Activated T-cell treated with anti-CD3 and anti-CD28 coated beads for 1 hour (primary cell): ENCODE results near the gene ADARB2.

ENCODE experiments used
- DNase-seq: peaks from one replicate; pipeline ENCODE4 v3.0.0-alpha.2; 2020; ENCODE audit warnings: low read depth

Gene ADARB2

DNA sequence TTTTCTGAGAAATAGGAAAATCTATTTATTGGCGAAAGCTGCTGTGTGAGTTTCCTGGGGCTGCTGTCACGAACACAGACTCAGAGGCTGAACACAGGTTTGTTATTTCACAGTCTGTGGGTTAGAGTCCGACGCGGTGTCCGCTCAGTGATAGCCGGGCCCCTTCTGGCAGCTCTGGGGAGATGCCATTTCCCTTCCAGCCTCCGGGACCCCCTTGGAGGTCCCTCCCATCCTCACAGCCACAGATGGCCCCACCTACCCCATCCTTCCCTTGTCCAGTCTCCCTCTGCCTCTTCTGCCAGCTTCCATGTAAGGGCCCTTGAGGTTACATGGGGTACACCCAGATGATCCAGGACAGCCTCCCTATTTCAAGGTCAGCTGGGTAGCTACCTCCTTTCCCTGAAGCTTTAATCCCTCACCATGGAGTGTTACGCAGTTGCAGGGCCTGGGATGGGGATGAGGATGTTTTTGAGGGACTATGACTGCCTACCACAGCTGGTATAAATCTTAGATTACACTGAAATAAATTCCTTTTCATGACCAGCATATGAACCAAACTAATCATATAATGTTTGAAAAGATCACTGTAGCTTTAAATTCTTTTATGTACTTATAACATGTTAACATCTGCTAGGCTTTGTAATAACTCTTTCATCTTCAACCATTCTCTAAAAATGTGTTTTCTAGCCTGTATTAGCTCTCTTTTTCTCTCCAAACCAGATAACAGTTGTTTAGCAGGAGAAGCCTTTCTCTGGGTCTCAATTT is 582.6 kb downstream of the ADARB2 start:
- DNase-seq = no peak

DNA sequence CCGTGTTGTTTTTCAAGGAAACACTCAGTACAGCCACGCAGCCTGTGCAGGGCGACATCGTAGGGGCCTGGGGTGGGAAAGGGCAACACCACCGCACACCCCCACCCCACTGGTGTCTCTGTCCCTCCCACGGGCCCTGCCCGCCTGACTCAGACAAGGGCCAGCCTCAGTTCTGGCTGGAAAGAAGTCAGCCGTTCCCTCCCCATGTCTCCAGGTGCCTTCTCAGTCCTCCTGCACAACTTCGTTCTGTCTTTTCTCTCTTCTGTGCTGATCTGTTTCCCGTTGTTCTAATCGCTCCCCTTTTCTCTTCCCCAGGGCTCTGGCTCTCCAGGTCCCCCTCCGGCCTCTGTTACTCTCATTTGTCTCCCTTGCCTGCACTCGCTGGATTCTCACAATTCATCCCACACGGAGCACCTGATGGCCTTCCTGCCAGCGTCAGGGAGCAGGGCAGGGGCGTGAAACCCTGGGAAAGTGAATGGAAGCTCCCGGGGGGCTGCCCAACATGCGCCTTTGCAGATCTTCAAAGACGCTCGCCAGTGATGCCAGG is 583.4 kb downstream of the ADARB2 start:
- DNase-seq = no peak

DNA sequence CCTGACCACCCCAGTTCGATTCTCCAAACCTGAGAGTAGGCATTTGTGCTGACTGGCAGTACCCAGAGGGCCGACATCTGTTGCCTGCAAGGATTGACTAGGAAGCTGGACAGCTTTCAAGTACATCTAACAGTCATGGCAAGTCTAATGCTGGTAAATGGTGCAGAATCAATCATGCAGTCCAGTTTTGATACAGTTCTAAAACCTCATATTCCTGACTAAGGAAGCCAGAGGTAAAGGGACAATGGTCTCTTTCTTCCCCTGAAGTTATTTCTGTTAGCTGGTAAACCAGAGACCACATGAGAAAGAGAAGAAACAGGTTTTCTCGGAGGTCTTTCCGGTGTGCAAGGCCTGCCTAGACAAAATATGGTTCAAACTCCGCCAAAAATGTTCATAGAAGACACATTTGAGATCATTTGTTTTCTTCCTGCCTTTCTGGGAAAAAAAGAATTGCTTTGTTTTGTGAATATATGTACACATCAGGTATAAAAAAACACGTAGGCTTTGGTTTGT is 584.0 kb downstream of the ADARB2 start:
- no peak for DNase-seq

DNA sequence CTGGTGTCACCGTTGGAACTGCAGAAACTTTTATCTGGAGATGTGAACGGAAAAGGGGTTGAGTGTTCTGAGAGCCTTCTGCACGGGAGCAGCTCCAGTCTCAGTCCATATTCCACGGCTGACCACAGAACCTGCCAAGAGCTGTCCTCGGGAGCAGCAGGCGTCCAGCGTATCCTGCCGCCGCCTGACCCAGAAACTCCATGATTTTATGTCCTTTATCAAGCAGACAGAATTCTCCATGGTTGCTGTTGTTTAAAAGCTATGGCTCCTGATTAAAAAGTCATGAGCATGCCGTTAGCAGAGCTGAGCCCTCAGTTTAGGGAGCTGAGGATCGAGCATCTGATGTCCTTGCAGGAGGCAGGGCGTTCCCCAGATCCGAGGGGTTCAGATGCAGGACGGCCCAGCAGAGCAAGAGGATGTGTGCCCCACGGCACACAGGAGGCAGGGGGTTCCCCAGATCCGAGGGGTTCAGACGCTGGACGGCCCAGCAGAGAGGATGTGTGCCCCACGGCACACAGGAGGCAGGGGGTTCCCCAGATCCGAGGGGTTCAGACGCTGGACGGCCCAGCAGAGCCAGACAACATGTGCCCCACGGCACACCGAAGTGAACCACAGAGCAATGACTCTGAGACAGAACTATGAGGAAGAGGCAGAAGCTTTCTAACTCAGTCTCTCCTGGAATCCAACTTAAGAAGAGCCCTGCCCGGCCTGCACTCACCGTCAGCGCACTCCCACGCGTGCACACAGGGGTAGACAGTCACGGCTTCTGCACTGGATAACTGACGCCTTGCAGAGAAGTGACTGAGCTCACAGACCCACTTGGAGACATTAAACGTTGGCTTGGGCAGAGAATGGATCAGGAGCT is 584.7 kb downstream of the ADARB2 start:
- DNase-seq = no peak

DNA sequence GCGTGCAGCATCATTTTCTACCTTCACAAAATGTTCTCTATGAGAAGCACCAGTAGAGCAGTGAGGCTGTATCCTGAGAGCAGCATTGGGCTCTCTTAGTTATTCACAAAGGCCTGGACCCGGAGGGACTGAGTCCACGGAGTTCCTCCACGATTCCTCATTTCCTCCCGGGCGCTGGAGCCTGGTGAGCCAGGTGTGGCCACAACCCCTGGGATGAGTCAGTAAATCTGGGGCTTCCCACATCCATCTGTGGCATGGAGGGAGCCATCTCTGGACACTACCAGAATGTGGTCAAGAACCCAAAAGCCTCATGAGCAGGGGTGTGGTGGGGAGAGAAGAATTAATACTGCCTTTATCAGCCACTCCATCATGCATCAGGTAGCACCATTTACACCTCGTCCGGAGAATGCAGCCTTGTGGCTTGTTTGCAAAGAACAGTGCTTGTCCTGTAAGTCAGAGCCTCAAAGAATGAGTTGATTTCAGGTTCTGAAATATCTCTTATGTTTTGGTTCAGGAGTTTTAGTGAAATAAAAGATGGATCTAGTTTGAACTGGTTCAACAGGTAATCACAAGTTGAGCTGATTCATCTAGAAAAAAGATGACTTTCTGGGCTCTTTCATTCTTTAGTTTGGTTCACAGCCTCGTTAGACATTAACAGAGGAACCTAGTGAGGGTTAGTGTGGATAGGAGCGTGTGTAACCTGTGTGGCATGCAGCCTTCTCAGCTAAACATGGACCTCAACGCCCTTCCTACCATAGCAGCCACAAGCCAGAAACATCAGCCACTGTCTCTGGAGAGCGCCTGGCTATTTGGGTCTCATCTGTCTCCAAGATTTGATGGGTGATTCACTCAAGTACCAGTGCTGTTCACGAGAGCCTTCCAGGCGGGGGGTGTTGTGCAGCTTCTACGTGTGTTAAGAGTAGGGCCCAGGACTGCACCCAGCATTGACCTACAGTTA is 586.0 kb downstream of the ADARB2 start:
- DNase-seq = no peak

DNA sequence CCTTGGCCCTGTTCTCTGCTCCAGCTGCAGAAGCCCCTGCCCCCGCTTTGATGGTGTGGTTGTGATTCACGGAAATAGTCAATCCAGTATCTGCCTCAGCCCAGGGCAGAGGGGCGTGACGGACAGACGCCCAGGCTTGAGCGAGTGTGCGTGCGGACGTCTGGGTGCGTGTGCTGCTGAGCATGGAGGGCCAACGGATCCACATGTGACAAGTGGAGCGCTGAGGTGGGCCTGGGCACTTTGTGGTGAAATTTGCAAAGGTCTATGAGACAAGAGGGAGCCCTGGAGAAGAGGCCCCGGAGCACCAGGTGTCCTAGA is 586.7 kb downstream of the ADARB2 start:
- DNase-seq = no peak

DNA sequence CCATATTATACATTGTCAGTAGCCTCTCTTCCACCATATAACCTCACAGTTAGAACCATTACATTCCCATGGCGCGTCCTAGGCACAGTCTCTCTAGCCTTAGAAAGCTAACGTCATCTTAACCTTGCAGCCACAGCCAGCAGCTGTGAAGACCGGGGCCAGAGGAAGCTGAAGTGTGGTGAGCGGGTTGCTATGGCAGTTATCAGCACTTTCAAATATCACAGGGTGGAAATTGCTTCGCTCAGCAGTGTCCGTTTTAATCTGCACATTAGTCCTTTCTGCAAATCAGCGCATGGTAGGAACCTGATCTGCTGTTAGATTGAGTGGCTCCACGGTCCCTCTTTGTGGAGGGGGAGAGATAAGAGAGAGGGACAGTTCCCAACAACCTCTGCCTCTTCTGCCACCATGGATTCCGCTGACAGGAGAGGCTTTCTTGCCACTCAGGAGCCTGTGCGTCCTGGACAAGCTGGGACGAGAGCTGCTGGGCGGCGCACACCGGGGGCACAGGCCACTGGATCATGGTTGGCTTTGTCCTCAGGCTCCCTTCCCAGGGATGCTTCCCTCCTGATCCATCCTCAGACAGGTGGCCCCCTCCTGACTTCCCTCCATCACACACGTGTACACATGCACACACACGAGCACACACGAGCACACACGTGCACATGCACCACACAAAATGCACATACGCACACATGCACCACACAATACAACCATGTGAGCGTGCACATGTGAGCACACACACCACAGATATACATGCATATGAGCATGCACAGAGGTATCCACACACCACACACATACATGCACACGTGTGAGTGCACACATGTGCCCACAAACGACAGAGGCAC is 587.3 kb downstream of the ADARB2 start:
- no peak for DNase-seq

DNA sequence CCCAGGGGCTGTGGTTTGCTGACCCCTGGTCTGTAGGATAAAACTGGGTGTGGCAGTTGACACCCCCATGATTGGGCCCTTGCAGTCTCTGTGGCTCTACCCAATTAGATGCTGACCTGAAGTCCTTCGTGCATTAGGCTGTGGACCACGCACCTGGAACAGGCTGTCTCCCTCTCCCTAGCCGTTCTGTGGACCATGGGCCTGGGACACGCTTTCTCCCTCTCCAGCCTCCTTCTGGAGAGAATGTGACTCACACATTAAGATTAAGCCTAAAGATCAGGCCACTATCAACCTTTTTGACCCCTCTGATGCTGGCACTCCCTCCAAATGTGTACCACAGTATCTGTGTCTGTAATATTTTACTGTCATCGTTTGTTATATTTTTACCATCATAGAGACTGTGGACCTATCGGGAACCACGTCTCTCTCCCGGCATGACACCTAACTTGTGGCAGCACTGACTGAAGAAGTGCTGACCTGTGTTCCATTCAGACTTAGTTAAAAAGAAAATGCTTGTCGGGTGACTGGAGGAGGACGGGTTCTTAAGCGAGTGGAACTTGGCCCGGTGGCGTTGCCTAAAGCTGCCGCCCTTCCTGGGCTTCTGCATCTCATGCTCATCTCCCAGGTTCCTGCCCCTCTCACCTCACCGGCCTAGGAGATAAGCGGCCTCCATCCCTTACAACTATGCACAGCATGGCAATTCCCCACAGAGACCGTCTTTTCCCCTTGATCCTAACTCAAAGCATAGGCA is 588.3 kb downstream of the ADARB2 start:
- DNase-seq = no peak

DNA sequence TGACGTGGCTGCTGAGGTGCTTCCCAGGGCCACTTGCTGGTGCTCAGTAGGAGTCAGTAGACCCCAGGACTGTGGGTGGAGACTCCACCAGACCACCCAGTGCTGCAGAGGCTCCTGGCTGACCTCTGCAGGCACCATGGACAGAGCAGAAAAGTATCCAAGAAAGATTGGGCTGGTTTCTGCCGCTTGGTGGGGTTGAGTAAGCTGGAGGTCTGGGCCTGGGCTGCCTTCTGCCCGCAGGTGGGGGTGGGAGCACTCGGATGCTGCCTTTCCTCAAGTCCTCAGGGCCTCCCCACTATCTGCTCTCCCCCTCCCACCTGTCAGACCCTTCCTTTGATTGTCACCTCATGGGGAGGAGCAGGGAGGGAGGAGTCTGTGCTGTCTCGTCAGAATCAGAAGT is 589.5 kb downstream of the ADARB2 start:
- DNase-seq = no peak

DNA sequence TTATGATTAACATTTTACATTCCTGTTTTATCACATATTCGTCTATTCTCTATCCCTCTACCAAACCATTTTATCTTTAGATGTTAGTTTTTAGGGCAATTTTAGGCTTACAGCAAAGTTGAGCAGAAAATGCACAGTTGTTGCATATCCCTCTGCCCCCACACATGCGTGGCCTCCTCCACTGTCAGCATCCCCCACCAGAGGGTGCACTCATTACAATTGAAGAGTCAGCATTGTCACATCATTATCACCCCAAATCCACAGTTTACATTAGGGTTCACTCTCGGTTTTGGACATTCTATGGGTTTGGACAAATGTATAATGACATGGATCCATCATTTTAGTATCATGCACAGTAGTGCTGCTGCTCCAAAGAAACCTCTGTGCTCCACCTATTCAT is 594.7 kb downstream of the ADARB2 start:
- no peak for DNase-seq

DNA sequence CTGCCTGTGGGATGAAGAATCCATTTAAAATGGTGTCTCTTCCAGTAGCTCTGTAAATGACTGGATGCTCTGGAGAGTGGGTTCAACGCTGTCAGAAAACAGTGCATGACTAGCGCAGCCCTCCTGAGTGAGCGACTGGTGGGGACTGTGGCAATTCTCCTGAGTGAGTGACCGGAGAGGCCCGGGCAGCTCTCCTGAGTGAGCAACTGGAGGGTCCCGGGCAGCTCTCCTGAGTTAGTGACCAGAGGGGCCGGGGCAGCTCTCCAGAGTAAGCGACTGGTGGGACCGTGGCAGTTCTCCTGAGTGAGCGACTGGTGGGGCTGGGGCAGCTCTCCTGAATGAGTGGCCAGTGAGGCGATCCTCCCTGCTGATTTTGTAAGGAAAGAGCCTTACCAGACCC is 595.6 kb downstream of the ADARB2 start:
- no peak for DNase-seq

DNA sequence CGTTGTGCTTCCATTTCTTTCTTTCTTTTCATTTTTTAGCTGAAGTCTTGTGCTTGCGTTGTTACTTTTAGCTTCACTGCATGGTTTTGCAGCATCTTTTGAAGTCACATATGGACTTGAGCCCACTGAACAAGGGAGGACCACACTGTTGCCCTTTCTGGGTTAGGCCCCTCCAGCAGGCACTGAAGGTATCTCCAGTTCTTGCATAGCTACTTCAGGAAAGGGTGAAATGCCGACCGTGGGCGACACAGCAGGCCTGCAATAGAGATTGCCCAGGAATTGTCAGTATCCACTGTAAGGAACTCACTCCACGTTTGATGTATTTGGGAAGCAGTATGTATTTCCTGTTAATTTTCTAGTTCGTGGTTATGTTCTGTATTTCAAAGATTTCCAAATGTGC is 596.1 kb downstream of the ADARB2 start:
- DNase-seq = no peak

DNA sequence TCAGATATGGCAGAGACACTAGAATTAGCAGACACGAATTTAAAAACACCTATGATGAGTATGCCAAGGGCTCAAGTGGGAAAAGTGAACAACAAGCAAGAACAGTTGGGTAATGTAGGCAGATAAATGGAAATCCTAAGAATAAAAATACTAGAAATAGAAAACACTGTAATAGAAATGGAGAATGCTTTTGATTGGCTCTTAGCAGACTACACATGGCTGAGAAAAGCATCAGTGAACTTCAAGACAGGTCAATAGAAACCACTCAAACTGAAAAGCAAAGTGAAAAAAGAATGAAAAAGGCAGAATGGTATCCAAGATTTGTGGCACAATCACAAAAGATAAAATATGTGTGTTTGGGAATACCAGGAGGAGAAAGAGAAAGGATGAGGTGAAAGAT is 598.8 kb downstream of the ADARB2 start:
- DNase-seq = no peak

DNA sequence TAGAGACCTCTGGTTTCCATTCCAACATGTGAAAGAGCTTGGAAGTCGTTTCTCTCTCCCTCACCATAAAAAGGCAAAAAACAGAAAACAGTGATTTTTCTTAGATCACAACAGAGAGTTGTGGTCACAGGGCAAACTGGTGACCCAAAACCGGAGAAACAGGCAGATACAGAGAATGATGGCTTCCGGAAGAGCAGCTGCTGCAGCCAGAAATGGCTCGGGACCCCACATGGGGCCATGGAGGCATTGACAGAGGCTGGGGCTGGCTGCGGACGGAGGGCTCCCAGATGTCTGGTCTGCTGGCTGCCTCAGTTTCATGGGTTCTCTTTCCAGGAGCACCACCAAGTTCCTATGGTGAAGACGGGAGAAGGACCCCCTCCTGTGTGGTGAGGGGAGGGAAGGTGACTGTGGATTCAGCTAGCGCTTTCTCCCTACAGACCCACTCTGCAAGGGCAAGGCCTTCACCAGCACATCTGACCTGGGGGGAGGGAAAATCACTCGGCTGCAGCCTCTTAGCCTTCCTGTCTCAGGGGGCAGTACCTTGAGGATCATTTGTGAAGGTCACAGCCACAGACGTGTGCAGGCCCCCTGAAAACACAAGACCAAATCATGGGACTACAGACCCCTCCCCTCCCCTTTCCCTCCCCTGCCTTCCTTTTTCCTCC is 599.7 kb downstream of the ADARB2 start:
- DNase-seq = no peak

DNA sequence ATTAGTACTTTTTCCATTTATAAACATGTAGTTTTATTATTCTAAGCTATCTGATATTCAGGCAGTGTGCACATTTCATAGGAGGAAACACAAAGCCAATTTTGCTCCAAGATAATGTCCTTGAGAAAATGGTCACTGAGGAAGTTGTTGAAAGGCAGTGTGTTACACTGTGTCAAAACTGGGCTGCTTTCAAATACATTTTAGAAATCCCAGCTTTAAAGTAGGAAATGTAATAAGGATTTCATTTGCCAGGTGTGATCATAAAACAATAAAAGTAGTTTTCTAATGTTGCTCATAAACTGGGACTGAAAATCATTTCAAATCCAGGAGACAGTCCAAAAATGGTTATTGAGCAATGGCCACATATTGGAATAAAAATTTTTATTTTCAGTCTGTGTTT is 601.1 kb downstream of the ADARB2 start:
- no peak for DNase-seq

DNA sequence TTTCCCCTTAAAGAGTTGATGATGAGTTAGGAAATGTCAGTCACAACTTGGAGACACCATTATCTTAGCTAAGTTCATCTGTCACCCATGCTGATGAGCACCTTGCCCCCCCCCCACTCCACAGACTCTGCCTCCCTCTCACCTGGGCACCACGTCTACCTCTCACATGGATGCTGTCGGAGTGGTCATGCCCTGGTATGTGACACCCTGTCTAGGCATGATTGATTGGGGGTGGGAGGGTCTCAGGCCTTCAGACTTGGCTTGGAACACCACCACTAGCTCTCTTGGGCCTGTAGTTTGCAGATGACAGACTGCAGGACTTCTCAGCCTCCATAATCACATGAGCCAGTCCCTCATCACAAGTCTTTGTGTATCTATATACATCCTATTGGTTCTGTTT is 603.2 kb downstream of the ADARB2 start:
- no peak for DNase-seq

DNA sequence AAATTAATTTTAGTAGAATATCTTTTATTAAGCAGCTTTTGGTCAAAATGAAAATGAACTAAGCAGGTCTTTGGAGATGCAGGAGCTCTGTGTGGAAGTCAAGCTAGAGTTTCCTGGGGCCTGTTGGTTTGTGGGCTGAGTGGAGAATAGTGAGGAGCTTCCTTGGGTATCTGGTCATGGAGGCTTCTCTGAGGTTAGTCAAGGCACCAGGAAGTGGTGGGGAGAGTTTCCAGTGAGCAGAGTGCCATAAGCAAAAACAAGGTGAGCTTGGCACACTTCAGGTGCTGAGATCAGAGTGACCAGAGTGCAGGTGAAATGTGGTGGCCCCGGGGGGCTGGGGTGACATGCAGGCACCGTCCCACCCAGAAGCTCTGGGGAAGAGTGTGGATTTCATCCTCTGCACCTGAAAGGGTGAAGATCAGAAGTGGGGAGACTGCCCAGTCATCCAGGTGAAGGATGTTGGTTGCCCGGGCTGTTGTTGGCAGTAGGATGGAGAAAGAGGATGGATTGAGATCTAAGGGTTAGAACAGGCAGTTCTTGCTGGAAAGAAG is 603.8 kb downstream of the ADARB2 start:
- no peak for DNase-seq

DNA sequence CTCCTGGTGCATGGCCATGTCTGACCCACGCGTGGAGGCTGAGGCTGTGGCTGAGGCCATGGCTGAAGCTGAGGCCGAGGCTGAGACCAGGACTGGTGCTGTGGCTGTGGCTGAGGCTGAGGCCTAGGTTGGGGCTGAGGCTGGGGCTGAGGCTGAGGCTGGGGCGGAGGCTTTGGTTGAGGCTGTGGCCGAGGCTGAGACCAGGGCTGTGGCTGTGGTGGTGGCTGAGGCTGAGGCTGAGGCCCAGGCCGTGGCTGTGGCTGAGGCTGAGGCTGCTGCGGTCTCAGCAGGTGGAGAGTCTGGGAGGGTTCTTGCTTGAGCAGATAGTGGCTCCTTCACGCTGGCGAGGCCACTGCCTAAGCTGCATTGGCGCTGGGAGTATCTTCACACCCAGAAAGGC is 604.7 kb downstream of the ADARB2 start:
- no peak for DNase-seq

DNA sequence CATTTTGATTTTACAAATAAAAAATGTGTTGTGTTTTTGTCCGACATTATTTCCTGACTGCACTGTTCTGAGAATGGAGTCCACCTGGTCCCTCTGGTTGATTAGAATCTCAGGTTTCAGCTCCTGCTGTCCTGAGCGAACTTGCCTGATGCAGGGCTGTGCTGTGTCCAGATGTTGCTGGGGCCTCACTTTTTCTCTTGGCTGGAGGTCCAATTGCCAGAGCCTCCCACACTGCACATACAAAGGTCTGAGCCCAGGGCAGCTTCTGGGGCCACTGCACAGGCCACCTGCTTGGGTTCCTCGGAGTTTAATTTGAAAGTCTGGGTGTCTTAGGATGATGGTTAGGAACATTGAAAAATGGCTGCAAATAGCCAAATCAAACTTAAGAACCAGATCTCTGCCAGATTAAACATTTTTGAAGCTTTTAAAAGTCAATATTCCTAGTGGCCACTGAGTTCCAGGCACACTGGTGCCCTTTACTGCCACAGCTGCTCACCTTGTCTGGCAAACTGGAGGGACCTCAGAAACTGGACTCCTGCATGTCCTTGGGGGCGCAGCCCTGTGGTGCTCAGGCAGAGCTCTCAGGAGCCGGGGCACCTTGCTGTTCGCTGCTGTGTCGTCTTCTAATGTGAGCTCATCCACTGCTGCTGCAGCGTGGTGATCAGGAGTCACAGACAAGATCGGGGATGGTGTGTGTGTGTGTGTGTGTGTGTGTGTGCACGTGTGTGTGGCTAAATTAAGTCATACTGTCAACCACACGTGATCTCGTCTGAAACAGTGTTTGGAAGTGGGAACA is 606.1 kb downstream of the ADARB2 start:
- DNase-seq = no peak
